ENCODE data around the gene TRPM3. TPM values are rescaled to one million over a fixed set of nuclear protein-coding genes. Genes with fewer than 3 reads are reported as not detected.

The TRPM3 gene
- total and polyA plus RNA-seq, 2 of the 13 experiments (the other 11 are each of a cell fraction or from before 2014, with no cell fraction given) = not detected

DNA sequence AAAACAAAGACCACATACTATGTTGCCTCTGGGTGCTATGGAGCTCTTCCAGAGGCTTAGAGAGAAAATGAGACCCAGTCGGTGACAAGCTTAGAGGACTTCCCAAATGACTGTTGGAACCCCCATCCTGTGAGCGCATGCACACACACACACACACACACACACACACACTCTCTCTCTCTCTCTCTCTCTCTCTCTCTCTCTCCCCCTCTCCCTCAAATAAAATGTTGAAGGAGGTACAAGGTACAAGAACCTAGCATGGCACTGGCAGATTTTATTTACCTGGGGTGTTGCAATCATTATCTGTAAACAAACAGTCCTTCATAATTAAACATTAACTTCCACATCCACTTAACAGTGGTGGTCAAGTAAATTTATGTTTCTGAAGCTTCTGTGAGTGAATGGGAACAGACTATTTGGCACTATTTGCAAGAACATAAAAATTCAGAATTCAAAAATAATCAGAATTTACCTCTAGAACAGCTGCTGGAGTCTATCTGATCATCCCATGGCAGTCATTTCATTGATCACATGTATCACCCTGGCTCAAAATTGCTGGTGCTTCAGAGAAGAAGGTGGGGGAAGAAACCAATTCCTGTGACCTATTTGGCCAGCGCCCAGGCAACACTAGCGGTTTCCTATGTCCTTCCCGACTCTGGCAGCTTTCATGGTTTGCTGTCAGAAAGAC lies 24.9 kb downstream of the TRPM3 start (continued):
- TF ChIP-seq, protein P1, sequence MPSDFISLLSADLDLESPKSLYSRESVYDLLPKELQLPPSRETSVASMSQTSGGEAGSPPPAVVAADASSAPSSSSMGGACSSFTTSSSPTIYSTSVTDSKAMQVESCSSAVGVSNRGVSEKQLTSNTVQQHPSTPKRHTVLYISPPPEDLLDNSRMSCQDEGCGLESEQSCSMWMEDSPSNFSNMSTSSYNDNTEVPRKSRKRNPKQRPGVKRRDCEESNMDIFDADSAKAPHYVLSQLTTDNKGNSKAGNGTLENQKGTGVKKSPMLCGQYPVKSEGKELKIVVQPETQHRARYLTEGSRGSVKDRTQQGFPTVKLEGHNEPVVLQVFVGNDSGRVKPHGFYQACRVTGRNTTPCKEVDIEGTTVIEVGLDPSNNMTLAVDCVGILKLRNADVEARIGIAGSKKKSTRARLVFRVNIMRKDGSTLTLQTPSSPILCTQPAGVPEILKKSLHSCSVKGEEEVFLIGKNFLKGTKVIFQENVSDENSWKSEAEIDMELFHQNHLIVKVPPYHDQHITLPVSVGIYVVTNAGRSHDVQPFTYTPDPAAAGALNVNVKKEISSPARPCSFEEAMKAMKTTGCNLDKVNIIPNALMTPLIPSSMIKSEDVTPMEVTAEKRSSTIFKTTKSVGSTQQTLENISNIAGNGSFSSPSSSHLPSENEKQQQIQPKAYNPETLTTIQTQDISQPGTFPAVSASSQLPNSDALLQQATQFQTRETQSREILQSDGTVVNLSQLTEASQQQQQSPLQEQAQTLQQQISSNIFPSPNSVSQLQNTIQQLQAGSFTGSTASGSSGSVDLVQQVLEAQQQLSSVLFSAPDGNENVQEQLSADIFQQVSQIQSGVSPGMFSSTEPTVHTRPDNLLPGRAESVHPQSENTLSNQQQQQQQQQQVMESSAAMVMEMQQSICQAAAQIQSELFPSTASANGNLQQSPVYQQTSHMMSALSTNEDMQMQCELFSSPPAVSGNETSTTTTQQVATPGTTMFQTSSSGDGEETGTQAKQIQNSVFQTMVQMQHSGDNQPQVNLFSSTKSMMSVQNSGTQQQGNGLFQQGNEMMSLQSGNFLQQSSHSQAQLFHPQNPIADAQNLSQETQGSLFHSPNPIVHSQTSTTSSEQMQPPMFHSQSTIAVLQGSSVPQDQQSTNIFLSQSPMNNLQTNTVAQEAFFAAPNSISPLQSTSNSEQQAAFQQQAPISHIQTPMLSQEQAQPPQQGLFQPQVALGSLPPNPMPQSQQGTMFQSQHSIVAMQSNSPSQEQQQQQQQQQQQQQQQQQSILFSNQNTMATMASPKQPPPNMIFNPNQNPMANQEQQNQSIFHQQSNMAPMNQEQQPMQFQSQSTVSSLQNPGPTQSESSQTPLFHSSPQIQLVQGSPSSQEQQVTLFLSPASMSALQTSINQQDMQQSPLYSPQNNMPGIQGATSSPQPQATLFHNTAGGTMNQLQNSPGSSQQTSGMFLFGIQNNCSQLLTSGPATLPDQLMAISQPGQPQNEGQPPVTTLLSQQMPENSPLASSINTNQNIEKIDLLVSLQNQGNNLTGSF (CRISPR knock-in tag; IDR thresholded peaks at IDR 0.05) = no peak
- TF ChIP-seq RELA (CRISPR knock-in tag; IDR thresholded peaks at IDR 0.05) (no peak), EP300 (IDR thresholded peaks at IDR 0.05; ENCODE audit: low read depth in 2 of 2, low read length in 2 of 2) (peak; percentile 63 to 93), EP300 (CRISPR knock-in tag; IDR thresholded peaks at IDR 0.05; ENCODE audit: borderline replicate concordance) (peak; percentile 81; the same call in 1 of the 2 replicates), NRL (CRISPR knock-in tag; IDR thresholded peaks at IDR 0.05; ENCODE audit: borderline replicate concordance) (no peak), MTF2 (CRISPR knock-in tag; IDR thresholded peaks at IDR 0.05; ENCODE audit: borderline replicate concordance) (no peak), ZNF138 (CRISPR knock-in tag; IDR thresholded peaks at IDR 0.05; ENCODE audit: low read depth) (no peak), SMYD3 (CRISPR knock-in tag; IDR thresholded peaks at IDR 0.05) (peak; percentile 80), PRMT3 (CRISPR knock-in tag; IDR thresholded peaks at IDR 0.05; ENCODE audit: borderline replicate concordance, low read depth) (no peak), SNAI1 (CRISPR knock-in tag; IDR thresholded peaks at IDR 0.05; ENCODE audit: borderline replicate concordance) (no peak), RBAK (CRISPR knock-in tag; IDR thresholded peaks at IDR 0.05) (0 out of 2 replicates have a peak, but pooled peaks have one; percentile 51), ZNF235 (CRISPR knock-in tag; IDR thresholded peaks at IDR 0.05; ENCODE audit: borderline replicate concordance) (no peak), ATAD3A (CRISPR knock-in tag; IDR thresholded peaks at IDR 0.05) (no peak), SMAD3 (CRISPR knock-in tag; IDR thresholded peaks at IDR 0.05) (no peak), MYC (CRISPR knock-in tag; IDR thresholded peaks at IDR 0.05; ENCODE audit: borderline replicate concordance) (no peak), ZSCAN21 (CRISPR knock-in tag; IDR thresholded peaks at IDR 0.05; ENCODE audit: borderline replicate concordance) (peak; percentile 61; the same call in 1 of the 2 replicates), KAT2B (IDR thresholded peaks at IDR 0.05; ENCODE audit: borderline replicate concordance, low read depth, low read length) (no peak)
- TF ChIP-seq, protein P2, sequence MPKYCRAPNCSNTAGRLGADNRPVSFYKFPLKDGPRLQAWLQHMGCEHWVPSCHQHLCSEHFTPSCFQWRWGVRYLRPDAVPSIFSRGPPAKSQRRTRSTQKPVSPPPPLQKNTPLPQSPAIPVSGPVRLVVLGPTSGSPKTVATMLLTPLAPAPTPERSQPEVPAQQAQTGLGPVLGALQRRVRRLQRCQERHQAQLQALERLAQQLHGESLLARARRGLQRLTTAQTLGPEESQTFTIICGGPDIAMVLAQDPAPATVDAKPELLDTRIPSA (CRISPR knock-in tag; IDR thresholded peaks at IDR 0.05; ENCODE audit: borderline replicate concordance) = no peak
- TF ChIP-seq, protein P3, sequence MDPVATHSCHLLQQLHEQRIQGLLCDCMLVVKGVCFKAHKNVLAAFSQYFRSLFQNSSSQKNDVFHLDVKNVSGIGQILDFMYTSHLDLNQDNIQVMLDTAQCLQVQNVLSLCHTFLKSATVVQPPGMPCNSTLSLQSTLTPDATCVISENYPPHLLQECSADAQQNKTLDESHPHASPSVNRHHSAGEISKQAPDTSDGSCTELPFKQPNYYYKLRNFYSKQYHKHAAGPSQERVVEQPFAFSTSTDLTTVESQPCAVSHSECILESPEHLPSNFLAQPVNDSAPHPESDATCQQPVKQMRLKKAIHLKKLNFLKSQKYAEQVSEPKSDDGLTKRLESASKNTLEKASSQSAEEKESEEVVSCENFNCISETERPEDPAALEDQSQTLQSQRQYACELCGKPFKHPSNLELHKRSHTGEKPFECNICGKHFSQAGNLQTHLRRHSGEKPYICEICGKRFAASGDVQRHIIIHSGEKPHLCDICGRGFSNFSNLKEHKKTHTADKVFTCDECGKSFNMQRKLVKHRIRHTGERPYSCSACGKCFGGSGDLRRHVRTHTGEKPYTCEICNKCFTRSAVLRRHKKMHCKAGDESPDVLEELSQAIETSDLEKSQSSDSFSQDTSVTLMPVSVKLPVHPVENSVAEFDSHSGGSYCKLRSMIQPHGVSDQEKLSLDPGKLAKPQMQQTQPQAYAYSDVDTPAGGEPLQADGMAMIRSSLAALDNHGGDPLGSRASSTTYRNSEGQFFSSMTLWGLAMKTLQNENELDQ (CRISPR knock-in tag; IDR thresholded peaks at IDR 0.05; ENCODE audit: borderline replicate concordance) = no peak
- TF ChIP-seq, protein P4, sequence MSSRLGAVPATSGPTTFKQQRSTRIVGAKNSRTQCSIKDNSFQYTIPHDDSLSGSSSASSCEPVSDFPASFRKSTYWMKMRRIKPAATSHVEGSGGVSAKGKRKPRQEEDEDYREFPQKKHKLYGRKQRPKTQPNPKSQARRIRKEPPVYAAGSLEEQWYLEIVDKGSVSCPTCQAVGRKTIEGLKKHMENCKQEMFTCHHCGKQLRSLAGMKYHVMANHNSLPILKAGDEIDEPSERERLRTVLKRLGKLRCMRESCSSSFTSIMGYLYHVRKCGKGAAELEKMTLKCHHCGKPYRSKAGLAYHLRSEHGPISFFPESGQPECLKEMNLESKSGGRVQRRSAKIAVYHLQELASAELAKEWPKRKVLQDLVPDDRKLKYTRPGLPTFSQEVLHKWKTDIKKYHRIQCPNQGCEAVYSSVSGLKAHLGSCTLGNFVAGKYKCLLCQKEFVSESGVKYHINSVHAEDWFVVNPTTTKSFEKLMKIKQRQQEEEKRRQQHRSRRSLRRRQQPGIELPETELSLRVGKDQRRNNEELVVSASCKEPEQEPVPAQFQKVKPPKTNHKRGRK (CRISPR knock-in tag; IDR thresholded peaks at IDR 0.05) = no peak

Measured in HepG2 (cell line).